ENCODE results near the gene HABP4.

GRCh38 chr9:96453625-96454024, 3.7 kb downstream of the HABP4 start:
- no peak for TF ChIP-seq EZH2phosphoT487 (IDR thresholded peaks at IDR 0.05; ENCODE audit: borderline replicate concordance, low read length)
- no peak for TF ChIP-seq CTCF (IDR thresholded peaks at IDR 0.05; ENCODE audit: low read depth, low read length, poor library complexity, severe bottlenecking)
